ENCODE data around the gene PLCG1. TPM values are rescaled to one million over a fixed set of nuclear protein-coding genes. Genes with fewer than 3 reads are reported as not detected.
A peak's percentile ranks its signal among the peaks of the same experiment; 100 is the strongest.

Gene PLCG1
- 70.7 TPM for polyA plus RNA-seq (2012; ENCODE audit: low read depth, missing spikeins)

DNA sequence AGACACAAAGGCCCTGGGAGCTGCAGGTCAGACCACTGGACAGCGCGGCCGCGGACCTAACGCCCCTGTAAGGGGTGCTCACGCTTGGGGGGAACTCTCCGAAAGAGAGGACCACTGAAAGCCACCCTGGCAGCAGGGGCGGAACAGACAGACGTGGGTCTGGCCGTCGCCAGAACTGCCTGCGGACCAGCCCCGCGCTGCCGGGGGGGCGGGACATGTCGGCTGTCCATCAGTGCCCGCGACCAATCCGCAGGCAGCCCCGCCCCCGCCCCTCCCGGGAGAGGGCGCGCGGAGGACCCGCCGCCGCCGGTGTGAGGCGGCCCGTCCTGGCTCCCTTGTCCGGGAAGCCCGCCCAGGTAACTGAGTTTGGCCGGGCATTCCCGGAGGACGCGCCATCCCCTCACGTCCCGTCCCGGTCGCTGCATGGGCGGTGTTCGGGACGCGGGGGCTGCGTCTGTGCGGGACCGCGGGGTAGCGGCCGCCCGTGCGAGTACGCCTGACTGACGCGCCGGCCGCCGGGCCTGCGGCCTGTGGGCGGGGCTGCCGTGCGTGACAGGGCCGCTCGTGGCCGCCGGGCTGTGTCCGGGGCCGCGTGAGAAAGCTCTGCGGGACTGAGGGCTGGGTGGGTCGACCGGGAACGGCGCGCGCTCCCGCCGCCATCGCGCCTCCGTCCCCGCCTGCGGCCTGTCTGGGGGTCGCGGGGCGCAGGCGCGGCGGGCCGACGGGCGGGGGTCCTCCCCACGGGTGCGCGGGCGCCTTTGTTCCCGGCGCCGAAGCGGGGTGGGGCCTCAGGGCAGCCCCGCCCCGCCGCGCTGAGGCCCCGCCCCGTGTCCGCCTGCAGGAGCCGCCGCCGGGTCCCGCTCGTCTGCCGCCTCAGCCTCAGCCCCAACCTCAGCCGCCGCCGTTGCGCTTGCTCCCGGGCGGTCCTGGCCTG lies at the start of gene PLCG1:
Gene PLCG1, plus strand, starts transcription at position 864 of the 934 bp plus-strand sequence. CDS start 99 bp downstream, outside the sequence.
- TF ChIP-seq TAF1 (IDR thresholded peaks at IDR 0.05; ENCODE audit: low read depth, low read length) (no peak), POLR2AphosphoS5 (IDR thresholded peaks at IDR 0.05; ENCODE audit: low read depth, low read length) (peak; percentile 39; the same call in 1 of the 2 replicates), POU2F2 (IDR thresholded peaks at IDR 0.05; ENCODE audit: low read depth, low read length) (no peak; the same call in 1 of the 2 replicates), SPI1 (IDR thresholded peaks at IDR 0.05; ENCODE audit: low read depth, low read length) (no peak), POLR2A (IDR thresholded peaks at IDR 0.05; ENCODE audit: low read depth, low read length) (peak; percentile 60; the same call in 1 of the 2 replicates), PAX5 (IDR thresholded peaks at IDR 0.05; ENCODE audit: insufficient read depth, low read length, severe bottlenecking) (no peak)
- FAIRE-seq (peak; percentile 75), DNase-seq (ENCODE audit: insufficient read length, low spot score) (peak; percentile 83)

DNA sequence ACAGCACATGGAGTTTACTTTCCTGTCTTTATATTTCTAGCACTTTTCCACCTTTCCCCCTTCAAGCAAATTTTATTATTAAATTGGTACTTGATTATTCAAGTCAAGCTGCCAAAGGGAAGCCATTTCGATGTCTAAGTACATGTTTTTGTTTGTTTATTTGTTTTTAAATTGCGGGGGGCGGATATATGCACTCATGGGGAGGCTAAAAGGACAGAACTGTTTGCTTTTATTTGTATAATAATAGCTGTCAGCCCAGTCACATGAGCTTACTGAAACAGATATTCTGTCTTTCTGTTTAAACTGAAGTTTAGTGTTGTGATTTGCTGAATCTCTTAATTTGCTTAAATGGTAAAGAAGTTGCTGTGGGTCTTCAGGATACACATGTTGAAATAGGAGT lies 49.6 kb upstream of the PLCG1 start:
- DNase-seq (ENCODE audit: insufficient read length, low spot score), result no peak
- no peak for TF ChIP-seq POU2F2 (IDR thresholded peaks at IDR 0.05; ENCODE audit: low read depth, low read length)
- no peak for TF ChIP-seq POLR2A (IDR thresholded peaks at IDR 0.05; ENCODE audit: low read depth, low read length)
- no peak for TF ChIP-seq TAF1 (IDR thresholded peaks at IDR 0.05; ENCODE audit: low read depth, low read length)
- TF ChIP-seq SPI1 (IDR thresholded peaks at IDR 0.05; ENCODE audit: low read depth, low read length), result no peak
- no peak for TF ChIP-seq PAX5 (IDR thresholded peaks at IDR 0.05; ENCODE audit: insufficient read depth, low read length, severe bottlenecking)
- TF ChIP-seq POLR2AphosphoS5 (IDR thresholded peaks at IDR 0.05; ENCODE audit: low read depth, low read length), result no peak
- no peak for FAIRE-seq

DNA sequence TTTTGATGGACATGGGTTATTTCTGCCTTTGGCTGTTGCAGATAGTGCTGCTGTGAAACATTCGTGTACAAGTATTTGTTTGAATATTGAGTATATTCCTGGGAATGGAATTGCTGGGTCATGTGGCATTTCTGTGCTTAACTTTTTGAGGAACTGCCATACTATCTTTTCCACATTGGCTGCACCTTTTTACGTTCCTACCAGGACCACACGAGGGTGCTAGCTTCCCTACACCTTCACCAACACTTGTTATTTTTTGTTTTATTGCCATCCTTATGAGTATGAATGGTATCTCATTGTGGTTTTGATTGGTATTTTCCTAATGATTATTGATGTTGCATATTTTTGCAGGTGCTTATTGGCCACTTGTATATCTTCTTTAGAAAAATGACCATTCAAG lies 47.8 kb upstream of the PLCG1 start:
- FAIRE-seq (no peak), DNase-seq (ENCODE audit: insufficient read length, low spot score) (no peak)
- TF ChIP-seq TAF1 (IDR thresholded peaks at IDR 0.05; ENCODE audit: low read depth, low read length) (no peak), PAX5 (IDR thresholded peaks at IDR 0.05; ENCODE audit: insufficient read depth, low read length, severe bottlenecking) (no peak), POLR2AphosphoS5 (IDR thresholded peaks at IDR 0.05; ENCODE audit: low read depth, low read length) (no peak), SPI1 (IDR thresholded peaks at IDR 0.05; ENCODE audit: low read depth, low read length) (no peak), POU2F2 (IDR thresholded peaks at IDR 0.05; ENCODE audit: low read depth, low read length) (no peak), POLR2A (IDR thresholded peaks at IDR 0.05; ENCODE audit: low read depth, low read length) (no peak)

DNA sequence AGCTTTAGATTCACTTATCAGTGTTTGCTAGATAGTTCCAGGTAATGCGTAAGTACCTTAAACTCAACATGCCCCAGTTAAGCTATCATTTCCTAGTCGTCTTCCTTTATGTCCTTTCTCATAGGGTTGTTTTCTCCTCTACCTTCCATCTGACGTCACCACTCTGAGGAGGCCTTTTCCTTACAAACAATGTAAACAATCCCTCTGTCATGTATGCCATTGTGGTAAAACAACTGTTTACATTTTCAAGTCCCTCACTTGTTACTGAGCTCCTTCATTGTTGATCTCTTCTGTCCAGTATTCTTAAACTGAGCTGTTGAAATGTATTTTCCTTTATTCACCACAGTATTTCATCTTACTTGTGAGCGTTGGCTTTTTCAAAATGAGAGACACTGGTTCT lies 45.4 kb upstream of the PLCG1 start:
- no peak for FAIRE-seq
- DNase-seq (ENCODE audit: insufficient read length, low spot score), result no peak

DNA sequence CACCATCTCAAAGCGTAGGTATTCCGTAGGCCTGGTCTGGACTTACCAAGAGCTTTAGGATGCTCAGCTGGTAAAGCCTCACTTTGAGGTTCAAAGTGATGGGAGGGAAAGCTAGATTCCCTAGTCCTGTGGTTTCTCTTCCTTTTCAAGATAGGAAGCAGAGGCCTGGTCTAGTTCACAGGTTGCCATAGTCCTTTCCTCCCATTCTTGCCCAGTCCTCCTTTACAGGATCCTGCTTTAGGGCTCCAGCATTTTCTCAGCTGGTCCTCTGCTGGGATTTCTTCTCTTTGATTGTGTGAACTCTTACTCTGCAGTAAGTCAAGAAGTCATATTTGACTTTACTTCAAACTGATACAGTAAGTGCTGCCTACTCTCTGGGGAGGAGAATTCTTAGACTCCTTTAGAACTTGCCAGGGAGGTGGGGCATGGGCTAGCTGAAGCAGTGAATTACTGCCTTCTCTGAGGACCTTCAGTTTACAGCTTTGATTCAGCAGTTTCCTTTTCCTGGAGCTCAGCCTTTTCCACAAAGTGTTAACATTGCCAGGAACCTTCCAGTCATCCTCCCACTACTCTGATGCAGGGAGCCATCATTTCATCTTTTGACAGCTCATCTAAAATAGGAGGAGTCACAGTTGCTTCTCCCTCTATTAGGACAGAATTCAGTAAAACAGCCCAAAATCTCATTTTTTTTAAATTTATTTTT lies 42.8 kb upstream of the PLCG1 start:
- TF ChIP-seq SPI1 (IDR thresholded peaks at IDR 0.05; ENCODE audit: low read depth, low read length) (no peak), POLR2AphosphoS5 (IDR thresholded peaks at IDR 0.05; ENCODE audit: low read depth, low read length) (no peak), PAX5 (IDR thresholded peaks at IDR 0.05; ENCODE audit: insufficient read depth, low read length, severe bottlenecking) (no peak), POU2F2 (IDR thresholded peaks at IDR 0.05; ENCODE audit: low read depth, low read length) (no peak), POLR2A (IDR thresholded peaks at IDR 0.05; ENCODE audit: low read depth, low read length) (no peak), TAF1 (IDR thresholded peaks at IDR 0.05; ENCODE audit: low read depth, low read length) (no peak)
- FAIRE-seq, result no peak
- no peak for DNase-seq (ENCODE audit: insufficient read length, low spot score)

More for the DNA sequence above, 45.4 kb upstream of the PLCG1 start:
- no peak for TF ChIP-seq PAX5 (IDR thresholded peaks at IDR 0.05; ENCODE audit: insufficient read depth, low read length, severe bottlenecking)
- no peak for TF ChIP-seq POLR2AphosphoS5 (IDR thresholded peaks at IDR 0.05; ENCODE audit: low read depth, low read length)
- TF ChIP-seq SPI1 (IDR thresholded peaks at IDR 0.05; ENCODE audit: low read depth, low read length), result no peak

DNA sequence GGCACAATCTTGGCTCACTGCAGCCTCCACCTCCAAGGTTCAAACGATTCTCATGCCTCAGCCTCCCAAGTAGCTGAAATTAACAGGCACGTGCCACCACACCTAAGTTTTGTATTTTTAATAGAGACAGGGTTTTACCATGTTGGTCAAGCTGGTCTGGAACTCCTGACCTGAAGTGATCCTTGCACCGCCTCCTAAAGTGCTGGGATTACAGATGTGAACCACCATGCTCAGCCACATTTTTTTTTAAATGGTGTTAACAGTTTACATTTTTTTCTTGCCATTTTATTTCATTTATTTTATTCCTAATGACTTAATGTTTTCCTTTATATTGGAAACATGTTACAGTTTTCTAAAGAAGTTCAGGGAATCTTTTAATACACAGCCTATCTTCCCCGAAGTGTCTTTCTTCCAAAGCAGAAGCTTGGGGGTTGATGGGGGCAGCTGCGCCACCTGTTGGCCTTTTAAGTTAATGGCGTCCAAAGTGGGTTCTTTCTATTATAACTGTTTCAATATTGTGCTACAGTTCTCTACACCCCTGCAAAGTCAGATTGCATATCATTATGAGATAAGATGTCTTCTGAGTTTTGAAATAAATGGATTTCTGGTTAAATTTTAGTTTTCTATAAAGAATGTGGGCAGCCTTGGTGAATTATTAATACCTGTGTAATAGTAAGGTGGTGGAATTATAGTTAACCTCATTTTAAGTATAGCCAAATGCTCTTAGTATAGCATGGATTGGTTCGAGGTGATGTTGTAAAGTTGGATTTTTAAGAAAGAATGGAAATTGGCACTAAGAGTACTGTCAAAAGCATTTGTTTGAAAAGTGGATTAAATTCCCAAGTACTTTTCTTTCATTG lies 42.0 kb upstream of the PLCG1 start:
- no peak for TF ChIP-seq POU2F2 (IDR thresholded peaks at IDR 0.05; ENCODE audit: low read depth, low read length)
- TF ChIP-seq PAX5 (IDR thresholded peaks at IDR 0.05; ENCODE audit: insufficient read depth, low read length, severe bottlenecking), result no peak
- TF ChIP-seq TAF1 (IDR thresholded peaks at IDR 0.05; ENCODE audit: low read depth, low read length), result no peak
- no peak for TF ChIP-seq SPI1 (IDR thresholded peaks at IDR 0.05; ENCODE audit: low read depth, low read length)
- no peak for TF ChIP-seq POLR2AphosphoS5 (IDR thresholded peaks at IDR 0.05; ENCODE audit: low read depth, low read length)
- no peak for TF ChIP-seq POLR2A (IDR thresholded peaks at IDR 0.05; ENCODE audit: low read depth, low read length)
- FAIRE-seq, result no peak

DNA sequence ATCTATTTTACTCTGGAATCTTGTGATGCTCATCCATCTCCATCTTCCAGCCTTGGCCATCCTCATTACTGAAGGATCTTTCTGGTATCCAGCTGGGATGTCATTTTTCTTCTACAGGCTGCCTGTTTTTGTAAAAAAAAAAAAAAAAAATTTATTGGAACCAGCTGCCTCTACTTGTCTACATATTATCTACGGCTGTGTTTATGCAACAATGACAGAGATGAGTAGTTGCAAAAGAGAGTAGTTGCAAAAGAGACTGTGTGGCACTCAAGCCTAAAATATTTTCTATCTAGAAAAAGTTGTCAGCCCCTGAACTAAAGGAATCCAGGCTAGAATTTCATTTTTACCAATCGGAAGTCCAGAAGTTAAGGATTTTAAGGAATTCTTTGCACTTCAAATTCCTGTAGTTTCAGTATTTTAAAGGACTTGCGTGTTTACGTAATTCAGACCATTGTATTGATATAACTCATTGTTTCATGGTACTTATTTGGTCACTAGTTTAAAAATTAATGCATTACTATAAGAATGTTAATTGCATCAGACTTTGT lies 38.6 kb upstream of the PLCG1 start:
- TF ChIP-seq PAX5 (IDR thresholded peaks at IDR 0.05; ENCODE audit: insufficient read depth, low read length, severe bottlenecking) (no peak), SPI1 (IDR thresholded peaks at IDR 0.05; ENCODE audit: low read depth, low read length) (no peak), POU2F2 (IDR thresholded peaks at IDR 0.05; ENCODE audit: low read depth, low read length) (no peak), POLR2AphosphoS5 (IDR thresholded peaks at IDR 0.05; ENCODE audit: low read depth, low read length) (no peak), POLR2A (IDR thresholded peaks at IDR 0.05; ENCODE audit: low read depth, low read length) (no peak)
- no peak for DNase-seq (ENCODE audit: insufficient read length, low spot score)
- no peak for FAIRE-seq

More for the DNA sequence above, 42.0 kb upstream of the PLCG1 start:
- DNase-seq (ENCODE audit: insufficient read length, low spot score), result no peak

DNA sequence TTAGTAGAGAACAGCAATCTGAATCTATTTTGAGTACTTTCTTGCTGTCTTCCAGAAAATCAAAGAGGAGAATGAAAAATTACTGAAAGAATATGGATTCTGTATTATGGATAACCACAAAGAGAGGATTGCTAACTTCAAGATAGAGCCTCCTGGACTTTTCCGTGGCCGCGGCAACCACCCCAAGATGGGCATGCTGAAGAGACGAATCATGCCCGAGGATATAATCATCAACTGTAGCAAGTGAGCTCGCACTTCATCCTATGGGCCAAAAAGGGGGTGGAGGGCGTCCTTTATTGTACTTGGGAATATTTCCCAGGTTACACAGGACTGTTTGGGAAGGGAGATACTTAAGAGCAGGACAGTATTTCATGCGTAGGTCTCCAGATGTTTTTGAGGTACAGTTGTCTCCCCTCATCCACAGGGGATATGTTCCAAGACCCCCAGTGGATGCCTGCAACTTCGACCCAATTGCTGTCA lies 37.3 kb upstream of the PLCG1 start:
- no peak for FAIRE-seq
- DNase-seq (ENCODE audit: insufficient read length, low spot score), result no peak
- TF ChIP-seq SPI1 (IDR thresholded peaks at IDR 0.05; ENCODE audit: low read depth, low read length) (no peak), TAF1 (IDR thresholded peaks at IDR 0.05; ENCODE audit: low read depth, low read length) (no peak), POLR2A (IDR thresholded peaks at IDR 0.05; ENCODE audit: low read depth, low read length) (no peak), POU2F2 (IDR thresholded peaks at IDR 0.05; ENCODE audit: low read depth, low read length) (no peak), PAX5 (IDR thresholded peaks at IDR 0.05; ENCODE audit: insufficient read depth, low read length, severe bottlenecking) (no peak), POLR2AphosphoS5 (IDR thresholded peaks at IDR 0.05; ENCODE audit: low read depth, low read length) (no peak)

Data from GM12891 (cell line).